Stimulated activated CD4-positive, alpha-beta T cell treated with anti-CD3 and anti-CD28 coated beads, Interleukin-12 subunit alpha, Interleukin-12 subunit beta, amount 100 ng/mL, for 4 hours (primary cell): ENCODE data around the gene LRBA.
"Not testable (repeated sequence)": the region's sequence is repeated elsewhere in the genome, so short reads cannot be mapped to it uniquely, and the experiment has no call there.

Experiments
- DNase-seq: peaks from one replicate; pipeline ENCODE4 v3.0.0-alpha.2; 2020

Gene LRBA

DNA sequence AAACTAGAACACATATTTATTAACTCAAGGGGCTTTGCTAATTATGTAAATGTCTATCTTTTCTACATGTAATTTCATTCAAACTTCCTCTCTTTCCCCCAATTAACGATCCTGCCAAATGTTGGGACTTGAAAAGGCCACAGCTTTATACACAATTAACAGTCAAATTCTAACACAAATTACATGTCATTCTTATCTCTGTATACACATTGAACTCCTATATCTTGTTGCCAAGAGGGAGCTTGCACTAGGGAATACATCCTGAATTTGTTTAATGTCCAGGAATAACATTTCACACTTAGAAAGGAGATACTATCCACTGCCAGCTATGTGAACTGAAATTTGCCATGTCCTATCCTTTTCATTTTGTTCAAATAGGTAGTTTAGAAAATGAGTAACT lies 472.0 kb downstream of the LRBA start:
- DNase-seq = no peak

DNA sequence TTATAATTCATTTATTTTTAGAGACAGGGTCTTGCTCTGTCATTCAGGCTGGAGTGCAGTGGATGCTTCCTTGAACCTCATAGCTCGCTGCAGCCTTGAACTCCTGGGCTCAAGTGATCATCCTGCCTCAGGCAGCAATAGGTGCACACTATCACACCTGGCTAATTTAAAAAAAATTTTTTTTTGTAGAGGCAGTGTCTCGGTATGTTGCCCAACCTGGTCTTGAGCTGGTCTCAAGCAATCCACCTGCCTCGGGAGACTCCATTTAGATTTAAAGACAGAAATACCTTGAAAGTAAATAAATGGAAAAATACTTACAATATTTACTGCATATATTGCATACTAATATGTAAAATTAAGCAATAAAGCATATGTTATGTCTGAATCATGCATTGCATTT lies 473.4 kb downstream of the LRBA start:
- DNase-seq = no peak

DNA sequence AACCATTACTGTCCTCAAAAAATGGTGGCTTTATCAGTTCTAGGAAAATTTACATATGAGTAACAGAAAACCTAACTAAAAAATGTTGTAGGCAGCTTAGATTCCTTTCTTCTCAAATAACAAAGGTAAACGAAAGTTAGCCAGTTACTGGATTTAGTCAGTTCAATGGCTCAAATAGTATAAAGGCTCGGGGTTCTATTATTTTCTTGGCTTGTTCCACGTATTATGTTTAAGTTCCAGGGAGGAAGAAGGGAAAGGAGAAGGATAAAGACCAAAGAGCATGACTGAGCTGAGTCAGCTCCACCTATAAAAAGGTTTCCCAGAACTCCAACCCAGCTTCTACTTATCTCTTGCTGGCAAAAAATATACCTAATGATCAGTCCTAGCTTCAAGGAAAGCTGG lies 474.1 kb downstream of the LRBA start:
- DNase-seq = no peak

DNA sequence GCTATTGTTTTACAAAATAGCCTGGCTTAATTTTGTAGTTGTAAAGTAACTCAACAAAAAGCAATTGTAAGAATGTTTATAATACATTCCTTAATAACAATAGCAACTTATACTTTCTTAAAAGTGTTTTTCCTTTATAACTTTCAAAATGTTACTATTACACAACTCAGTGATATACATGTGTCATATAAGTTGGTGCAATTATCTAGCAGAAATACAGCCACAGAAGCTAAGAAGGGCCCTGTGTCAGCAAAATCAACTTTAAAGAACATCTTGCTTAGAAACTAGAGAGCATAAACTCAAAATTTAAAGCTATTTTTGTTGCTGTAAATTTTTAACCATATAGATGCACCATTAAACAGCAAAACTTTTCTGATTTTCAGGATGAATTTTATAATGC lies 474.5 kb downstream of the LRBA start:
- no peak for DNase-seq

DNA sequence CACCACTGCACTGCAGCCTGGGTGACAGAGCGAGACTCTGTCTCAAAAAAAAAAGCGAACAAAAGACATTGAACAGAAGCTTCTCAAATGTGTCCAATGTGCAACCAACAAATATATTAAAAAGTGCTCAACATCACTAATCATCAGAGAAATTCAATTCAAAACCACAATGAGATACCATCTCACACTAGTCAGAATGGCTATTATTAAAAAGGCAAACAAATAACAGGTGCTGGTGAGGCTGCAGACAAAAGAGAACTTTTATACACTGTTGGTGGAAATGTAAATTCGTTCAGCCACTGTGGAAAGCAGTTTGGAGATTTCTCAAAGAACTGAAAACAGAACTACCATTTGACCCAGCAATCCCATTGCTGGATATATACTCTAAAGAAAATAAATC lies 477.2 kb downstream of the LRBA start:
- not testable (repeated sequence) for DNase-seq

DNA sequence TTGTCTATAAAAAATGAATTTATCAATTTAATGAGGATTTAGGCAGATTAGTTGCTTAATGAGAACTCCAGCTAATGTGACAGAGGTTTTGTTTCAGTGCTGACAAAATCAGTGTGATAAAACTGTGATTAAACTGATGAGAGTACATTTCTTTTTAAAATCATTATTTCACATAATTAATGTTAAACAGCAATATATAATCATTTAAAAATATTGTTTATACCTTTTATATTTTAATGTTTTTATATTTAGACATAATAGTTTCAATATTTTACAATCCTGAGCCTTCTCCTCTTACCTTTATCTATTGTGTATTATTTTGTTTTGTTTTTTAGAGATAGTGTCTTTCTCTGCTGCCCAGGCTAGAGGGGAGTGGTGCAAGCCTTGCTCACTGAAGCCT lies 480.3 kb downstream of the LRBA start:
- DNase-seq = no peak

DNA sequence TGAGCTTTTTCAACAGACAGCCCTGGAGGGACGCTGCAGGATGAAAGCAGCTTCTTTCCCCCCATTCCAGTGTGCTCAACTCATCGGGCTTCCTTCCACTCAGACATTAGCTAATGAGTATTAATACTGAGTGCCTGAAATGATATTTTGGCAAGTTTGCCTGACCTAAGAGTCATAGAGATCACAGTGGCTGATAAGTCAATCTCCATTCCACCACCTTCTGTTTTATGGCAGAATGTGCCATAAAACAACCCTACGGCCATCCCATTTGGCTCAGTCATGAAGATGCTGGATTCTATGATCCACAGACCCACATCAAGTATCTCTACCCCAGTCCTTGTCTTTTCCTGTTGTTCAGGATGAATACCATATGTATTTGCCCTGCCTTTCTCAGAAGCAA lies 481.4 kb downstream of the LRBA start:
- DNase-seq = no peak

DNA sequence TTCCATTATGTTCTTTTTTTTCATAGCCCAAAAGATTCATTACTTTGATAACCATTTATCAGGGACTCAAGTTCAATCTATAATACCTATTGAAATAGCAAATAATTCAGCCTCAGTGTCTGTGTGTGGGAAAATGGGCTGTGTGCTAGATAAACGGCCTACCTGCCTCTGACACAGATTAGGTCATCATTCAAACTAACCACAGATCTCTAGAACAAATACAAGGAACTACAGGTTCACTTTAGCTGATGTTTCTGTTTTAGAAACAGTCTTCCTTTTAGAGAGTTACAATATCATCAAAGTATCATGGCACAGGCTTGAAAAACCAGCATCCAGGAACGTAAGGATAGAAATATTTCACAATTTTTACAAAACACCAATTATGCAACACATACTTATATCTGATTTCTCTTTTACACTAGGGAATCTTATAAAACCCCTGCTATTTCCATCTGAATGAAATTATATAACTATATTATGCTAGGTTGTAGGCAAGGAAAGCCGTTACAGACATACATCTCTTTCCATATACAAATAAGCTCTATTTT lies 489.7 kb downstream of the LRBA start:
- no peak for DNase-seq

DNA sequence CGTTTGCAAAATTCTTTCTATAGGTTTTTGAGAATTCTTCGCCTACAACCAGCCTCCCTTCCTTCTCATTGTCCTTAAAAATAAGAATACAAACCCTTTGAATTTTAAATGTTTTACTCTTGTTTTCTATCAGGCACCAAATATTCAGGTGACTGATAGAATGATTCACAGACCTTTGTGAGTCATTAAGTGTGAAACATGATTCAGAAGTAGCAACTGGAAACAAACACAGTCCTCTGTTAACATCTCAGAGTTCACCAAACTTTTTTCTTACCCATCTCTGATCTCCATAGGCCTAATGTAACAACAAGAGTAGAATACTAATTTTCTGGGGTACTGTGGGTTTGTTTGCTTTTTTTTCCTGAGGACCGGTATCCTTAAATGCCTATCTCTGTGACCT lies 496.5 kb downstream of the LRBA start:
- DNase-seq = no peak

DNA sequence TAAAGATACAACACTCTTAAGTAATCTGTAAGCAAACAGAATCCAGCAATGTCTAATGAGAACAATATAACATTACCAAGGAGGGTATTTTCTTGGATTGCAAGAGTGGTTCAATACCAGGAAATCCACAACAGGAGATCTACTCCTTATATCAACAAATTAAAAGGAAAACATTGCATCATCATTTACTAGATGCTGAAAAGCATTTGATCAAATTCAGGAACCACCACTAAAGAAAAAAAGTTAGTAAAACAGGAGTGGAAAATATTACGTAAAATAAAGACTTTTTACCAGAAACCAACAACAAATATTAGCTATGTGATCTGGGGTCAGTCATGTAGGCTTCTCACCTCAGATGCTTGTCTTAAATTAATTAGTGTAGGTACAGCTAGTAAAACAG lies 499.9 kb downstream of the LRBA start:
- DNase-seq = no peak

DNA sequence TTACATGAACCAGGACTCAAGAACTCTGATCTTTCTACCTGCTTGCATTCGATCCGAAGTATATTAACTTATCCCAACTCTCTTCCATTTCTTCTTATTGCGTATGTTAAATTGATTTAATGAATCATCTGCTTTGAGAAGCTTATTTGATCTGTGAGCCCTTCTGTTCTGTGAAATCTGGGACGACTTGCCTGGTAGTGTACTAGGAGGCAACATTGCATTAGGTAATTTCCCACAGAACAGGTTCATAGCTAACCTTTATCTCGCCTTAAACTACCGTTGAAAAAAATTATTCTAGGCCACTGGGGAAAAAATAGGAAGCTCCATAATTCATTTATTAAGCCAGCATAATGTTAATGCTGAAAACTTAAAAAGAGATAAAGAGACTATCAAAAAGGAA lies 500.4 kb downstream of the LRBA start:
- DNase-seq = no peak

DNA sequence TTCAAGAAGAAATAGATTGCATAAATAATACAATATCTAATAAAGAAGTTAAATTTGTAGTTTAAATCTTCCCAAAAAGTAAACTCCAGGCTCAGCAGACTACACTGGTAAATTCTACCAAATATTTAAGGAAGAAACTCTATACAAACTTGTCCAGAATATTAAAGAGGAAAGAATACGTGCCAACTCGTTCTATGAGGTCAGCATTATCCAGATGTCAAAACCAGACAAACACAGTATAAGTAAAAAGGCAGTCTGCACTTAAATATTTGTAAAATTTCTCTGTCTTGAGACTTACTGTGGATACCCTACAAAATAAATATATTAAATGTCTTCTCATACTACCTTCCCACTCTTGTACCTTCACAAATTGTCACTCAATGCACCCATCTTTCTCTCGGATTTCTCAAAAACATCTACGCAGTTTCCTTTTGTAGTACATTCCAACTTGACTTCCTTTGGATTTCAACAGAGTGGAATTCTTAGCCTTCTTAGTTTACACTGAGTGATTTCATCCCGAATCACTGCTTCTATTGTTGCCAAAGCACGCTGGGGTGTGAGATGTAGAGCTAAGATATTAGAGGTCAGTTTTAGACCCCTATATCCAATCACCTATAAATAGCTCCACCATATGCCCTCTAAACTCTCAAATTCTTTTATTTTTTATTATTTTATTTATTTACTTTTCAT lies 504.8 kb downstream of the LRBA start:
- DNase-seq = no peak

DNA sequence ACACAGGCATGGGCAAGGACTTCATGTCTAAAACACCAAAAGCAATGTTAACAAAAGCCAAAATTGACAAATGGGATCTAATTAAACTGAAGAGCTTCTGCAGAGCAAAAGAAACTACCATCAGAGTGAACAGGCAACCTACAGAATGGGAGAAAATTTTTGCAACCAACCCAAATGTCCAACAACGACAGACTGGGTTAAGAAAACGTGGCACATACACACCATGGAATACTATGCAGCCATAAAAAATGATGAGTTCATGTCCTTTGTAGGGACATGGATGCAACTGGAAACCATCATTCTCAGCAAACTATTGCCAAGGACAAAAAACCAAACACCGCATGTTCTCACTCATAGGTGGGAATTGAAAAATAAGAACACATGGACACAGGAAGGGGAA lies 507.4 kb downstream of the LRBA start:
- DNase-seq = not testable (repeated sequence)

DNA sequence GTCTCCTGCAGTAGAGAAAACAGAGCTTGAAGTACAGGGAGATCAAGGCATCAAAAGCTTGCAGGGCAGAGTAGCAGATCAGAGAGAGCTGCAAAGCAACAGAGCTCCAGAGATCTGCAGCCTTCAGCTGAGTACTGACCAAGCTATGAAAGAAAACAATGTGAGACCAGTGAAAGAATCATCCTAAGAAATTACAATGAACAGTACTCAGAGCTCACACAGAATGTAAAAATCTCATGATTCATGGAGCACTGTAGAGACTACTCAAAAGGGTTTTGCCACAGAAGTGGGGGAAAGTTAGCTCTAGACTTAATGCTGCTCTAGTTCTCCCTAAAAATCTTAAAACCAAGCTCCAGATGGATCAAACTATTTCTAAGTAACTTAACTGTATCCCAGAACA lies 513.1 kb downstream of the LRBA start:
- DNase-seq = no peak

DNA sequence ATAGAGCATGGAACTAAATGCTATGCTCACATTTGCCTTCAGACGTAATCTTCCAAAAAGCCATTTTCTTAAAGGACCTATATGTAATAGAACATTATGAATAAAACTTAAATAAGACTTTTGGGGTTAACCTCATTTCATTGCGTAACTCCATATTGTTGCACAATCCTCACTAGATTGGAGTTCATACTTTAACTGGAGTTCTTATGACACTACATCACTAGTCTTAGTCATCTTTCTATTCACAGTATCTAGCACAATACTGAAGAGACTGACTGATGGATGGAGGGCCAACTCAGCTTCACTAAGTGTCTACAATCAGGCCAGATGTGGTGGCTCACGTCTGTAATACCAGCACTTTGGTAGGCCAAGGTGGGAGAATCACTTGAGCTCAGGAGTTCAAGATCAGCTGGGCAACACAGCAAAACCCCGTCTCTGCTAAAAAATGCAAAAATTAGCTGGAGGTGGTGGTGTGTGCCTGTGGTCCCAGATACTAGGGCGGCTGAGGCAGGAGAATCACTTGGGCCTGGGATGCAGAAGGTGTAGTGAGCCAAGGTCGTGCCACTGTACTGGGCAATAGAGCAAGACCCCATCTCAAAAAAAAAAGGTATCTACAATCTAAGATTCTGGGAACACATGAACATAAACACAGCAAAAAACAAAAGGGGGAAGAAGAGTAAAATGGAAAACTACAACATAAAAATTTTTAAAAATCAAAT lies 513.9 kb downstream of the LRBA start:
- DNase-seq = no peak

DNA sequence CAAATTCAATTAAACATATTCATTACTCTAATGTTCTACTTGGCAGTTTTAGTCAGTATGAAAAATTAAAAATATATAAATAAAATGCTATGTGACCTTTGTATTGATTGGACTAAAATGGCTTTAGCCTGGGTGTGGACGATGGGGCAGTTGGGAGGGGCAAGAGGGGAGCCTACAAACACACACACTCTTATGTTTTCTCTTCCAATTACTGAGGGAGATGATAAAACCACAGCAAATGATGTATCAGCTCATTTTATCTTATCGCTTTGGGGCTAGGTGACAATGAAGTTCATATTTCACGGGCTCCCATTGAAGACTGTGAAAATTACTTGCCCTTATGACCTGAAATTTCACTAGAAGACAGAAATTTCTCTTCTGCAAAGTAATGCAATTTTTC lies 517.5 kb downstream of the LRBA start:
- no peak for DNase-seq

DNA sequence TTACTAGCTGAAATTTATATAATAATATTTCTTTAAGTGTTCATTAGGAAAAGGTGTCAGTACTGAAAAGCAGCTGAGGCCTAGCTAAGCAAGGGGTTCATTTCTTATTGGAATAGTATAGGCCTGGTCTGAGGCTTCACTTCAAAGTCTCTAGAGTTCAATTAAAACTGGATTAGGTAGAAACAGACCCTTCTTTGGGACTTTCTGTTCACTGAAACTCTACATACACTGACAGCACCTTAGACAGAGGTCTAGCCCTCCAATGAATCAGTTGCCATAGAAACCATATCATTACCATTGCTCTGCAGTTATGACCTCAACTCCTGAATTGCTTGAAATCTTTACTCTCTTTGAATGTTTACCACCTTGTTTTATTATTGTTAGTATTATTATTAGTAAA lies 519.5 kb downstream of the LRBA start:
- DNase-seq = no peak

DNA sequence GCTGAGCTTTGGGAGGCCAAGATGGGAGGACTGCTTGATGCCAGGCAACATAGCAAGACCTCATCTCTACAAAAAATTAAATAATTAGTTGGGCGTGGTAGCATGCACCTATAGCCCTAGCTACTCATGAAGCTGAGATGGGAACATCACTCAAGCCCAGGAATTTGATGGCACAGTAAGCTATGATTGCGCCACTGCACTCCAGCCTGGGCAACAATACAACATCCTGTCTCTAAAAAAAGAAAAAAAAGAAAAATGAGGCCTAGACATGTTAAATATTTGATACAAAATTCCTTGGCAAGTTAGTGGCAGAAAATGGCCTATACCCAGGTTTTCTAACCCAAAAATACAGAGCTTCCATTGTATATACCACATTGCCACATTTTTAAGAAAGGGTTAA lies 521.2 kb downstream of the LRBA start:
- no peak for DNase-seq

DNA sequence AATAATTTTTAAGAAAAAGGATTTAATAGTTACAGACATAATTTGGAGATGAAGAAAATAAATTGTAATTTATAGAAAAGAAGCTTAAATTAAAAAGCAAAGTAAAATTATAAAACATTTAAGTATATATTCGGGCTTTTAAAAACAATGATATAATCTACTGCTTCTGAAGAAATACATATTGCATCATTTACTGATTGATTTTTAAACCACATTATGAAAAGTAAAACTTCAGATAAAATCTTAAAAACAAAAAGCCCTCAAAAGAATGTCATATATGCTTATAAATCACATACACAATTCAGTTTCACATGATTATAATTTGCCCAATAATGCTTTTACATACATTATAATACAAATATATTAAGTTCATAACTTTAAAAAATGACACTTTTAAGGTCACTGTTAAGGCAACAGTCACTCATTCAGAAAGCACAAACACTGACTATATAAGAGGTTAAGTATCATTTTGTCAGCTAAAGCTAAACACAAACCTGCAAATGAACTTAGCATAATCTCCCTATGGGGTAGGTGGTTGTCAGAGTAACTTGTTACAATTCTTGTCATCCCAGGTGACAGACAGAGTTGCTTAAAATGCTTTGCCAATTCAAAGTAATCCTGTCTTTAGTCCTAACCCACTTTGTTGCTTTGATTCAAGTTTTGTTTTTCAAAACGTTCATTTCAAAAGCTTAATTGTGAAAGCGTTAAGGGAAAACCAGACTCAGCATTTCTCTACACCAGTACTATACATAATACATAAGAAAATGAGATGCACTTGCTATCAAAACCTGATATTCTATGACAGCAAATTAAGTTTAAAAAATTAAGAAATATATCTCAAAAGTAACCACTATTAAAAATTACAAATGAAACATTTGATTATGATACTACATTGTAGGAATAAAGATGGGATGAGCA lies 523.7 kb downstream of the LRBA start:
- DNase-seq = no peak

DNA sequence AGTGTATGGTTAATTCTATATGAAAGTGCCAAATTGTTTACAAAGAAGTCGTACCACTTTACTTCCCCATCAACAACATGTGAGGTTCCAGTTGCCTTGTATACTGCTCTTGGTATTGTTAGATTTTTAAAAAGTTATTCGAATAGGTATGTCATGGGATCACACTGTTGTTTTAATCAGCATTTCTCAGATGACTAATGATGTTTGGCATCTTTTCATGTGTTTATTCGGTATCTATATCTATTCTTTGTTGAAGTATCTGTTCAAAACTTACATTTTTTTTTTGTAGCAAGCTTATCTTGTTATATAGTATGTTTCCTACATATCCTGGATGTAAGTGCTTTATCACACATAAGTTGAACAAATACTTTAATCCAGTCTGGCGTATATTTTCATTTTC lies 532.5 kb downstream of the LRBA start:
- DNase-seq = no peak

DNA sequence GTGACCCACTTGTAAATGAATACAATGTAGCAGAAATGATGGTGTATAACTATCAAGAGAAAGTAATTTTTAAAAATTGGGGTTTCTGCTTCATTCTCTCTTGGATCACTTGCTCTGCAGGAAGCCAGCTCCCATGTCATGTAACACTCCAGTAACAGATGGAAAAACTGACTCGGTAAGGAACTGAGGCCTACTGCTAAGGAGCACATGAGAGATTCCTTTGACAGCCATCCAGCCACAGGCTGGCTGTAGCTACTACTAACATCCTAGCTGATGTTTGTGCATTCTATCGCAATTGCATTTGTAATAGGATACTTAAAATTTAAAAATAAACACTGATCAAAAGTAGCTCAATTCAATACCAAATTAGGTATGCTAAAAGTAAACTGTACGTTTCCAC lies 535.4 kb downstream of the LRBA start:
- DNase-seq = no peak

DNA sequence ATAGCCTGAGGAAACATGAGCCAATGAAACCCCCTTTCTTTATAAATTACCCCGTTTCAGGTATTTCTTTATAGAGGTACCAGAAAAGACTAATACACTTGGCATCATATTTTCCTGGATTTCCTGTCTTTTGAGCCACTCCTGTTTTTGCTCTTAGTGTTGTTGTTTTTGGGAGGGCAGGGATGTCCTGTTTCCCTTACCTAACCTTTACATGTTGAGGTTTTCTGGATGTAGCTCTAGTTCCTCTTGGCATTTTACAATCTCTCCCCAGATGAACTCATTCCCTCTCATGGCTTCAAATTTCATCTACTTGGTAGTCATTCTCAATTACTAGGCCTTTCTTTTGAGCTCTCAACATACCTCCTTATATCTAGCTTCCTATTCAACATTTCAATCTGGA lies 537.2 kb downstream of the LRBA start:
- DNase-seq = no peak

DNA sequence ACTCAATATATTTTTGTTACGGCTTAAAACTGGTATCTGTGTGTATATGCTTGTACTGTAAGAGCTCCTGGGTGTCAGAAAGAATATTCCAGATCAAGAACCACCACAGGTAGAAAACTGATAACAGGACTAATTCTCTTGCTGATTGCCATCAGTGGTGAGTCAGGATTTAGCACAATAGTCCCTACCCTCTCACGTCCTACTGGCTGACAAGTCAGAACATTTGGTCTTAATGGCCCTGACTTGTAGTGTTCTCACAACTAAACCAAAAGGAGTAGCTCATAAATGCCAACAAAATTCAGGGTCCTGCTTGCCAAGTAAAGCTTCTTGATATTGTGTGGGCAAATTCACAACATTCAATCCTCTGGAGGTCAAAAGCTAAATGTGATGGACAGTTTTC lies 538.3 kb downstream of the LRBA start:
- DNase-seq = no peak

DNA sequence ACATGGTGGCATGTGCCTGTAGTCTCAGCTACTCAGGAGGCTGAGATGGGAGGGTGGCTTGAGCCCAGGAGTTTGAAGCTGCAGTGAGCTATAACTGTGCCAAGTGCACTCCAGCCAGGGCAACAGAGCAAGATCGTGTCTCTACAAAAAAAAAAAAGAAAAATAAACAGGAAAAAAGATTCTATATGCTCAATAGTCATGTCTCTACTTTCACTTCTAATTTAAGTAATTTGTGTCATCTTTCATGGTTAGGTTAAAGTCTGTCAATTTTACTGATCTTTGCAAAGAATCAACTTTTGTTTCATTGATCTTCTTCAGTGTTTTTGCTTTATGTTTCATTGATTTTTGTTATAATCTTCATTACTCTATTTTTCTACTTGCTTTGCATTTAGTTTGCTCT lies 539.3 kb downstream of the LRBA start:
- DNase-seq = no peak
